GM20431 (cell line): ENCODE results near the gene KIF4A.

Experiments used
- in situ Hi-C: fragments of 300-500 bp; cut with MseI, MboI; formaldehyde crosslinking; loops from one replicate; pipeline ENCODE4 v1.15.0; 2020; ENCODE audit warnings: low sequenced_read_pairs; ENCODE audit not compliant: unreplicated experiment

Gene KIF4A

DNA sequence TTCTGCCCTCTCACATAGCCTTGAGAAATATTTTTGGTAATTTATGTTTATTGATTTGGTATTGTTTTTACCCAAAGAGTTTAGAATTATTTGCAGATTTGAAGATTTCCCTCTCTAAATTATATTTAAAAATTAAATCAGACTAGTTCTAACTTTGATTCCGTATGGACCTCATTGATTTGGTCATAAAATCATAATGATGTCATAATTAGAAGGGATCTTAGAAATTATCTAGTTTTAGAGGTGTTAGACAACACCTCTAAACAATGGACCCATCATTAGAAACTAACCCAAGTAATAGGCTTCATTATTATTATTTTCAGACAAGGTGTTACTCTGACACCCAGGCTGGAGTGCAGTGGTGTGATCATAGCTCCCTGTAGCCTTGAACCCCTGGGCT lies 178.8 kb downstream of the KIF4A start:
- in situ Hi-C loops, result no loop called here
